Cerebellar cortex (tissue), 1 donor: ENCODE data around the gene KRTDAP.
"Not testable (repeated sequence)": the region's sequence is repeated elsewhere in the genome, so short reads cannot be mapped to it uniquely, and the experiment has no call there.

ENCODE experiments used
- DNase-seq: peaks from one replicate; pipeline ENCODE4 v3.0.0-alpha.2; 2015; ENCODE audit warnings: low spot score

KRTDAP gene

DNA sequence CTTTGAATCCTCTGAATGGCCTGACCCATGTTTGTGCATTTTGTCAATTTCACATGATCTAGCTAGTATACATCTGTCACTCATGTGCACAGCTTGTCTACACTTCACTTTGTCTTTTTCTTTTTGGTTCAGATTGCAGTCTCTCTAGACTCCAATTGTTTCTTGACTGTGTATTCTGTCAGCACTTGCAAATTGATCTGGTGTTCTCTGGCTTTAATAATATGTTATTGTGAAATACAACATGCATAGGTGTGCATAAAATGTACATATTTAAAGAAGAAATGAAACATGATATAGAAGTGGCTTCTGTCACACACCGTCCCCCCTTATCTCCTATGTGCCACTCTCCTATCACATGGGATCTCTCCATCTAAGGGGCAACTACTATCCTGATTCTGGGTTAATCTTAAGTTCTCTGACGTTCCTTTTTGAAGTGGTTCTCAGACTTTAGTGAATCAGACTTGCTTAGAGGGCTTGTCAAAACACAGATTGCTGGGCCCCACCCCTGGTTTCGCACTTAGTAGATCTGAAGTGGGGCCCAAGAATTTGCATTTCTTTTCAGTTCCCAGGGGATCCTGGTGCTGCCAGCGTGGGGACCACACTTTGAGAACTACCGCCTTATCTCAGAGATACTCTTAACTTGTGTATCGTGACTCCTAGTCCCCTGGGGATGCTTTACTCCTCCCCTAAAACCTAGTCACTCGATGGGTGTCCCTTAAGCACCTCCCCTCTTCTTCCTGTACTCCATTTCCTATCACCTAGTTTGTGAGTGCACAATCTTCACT is 5.8 kb downstream of the KRTDAP start:
- no peak for DNase-seq

- DNase-seq: no peak
These were observed 7.2 kb downstream of the KRTDAP start for GRCh38 chr19:35483089-35483488.

- DNase-seq: no peak
These were observed 11.2 kb downstream of the KRTDAP start for GRCh38 chr19:35478794-35479677.

DNA sequence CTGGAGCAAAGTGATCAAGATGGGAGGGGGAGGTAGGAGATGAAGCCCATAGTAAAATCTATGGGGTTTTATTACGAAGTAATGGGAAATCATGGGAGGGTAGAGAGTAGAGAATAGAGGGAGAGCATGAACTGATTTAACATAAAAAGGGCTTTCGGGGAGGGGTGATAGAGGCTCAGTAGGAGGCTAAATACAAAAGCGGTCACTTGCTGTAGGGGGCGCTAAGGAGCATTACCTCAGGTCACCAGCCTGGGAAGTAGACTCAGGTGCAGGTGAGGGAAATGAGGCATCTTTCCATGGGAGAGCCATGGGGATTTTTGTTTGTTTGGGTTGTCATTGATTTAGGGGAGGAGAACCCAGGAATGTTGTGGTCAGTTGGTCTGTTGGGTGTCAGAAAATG is 14.1 kb downstream of the KRTDAP start:
- DNase-seq: no peak

DNA sequence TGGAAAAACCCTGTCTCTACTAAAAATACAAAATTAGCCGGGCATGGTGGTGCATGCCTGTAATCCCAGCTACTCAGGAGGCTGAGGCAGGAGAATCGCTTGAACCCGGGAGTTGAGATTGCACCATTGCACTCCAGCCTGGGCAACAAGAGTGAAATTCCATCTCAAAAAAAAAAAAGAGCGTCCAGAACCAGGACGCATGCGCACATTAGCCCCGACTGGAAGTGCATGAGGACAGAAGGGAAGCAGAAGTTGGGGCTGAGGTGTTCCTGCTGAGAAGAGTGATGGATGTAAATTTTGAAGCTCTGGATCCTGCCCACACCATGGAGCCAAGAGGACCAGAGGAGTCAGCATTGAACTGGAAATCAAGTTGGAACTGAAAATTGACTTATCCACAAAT is 15.7 kb downstream of the KRTDAP start:
- DNase-seq: not testable (repeated sequence)

DNA sequence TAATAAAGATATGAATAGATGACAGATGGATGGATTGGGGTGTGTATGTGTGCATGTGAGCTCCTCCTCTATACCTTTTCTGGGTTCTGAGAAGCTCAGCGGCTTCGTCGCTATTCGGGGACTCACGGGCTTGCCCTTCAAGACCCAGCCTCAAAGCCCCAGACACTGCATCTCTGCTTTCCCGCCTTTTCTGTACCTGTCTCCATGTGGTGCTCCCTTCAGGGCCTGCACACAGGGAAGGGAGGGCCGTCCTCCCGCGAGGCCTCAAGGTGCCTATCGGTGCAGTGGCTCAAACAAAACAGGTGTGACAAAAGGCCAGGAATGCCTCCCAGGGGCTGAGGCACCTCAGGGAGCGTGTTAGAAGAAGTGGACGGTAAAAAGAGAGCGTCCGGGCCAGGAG is 16.2 kb downstream of the KRTDAP start:
- DNase-seq: no peak

GRCh38 chr19:35471946-35472345 is 18.3 kb downstream of the KRTDAP start:
- DNase-seq: no peak

DNA sequence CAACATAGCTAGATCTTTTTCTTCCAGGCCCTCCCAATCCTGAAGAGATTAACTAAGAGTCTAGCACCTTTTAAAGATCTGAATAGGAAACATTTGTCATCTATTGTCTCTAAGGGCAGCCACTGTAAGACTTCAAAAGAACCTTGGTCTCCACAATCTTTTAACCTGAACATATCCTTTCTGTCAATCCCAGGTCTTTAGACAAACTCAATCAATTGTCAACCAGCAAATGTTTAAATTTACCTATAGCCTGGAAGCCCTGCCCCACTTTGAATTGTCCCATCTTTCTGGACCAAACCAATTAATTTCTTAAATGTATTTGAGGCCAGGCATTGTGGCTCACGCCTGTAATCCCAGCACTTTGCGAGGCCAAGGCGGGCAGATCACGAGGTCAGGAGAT is 19.2 kb downstream of the KRTDAP start:
- DNase-seq: not testable (repeated sequence)

GRCh38 chr19:35470128-35470527 is 20.1 kb downstream of the KRTDAP start:
- DNase-seq: no peak

- DNase-seq: peak; percentile 16
These were observed 21.6 kb downstream of the KRTDAP start for GRCh38 chr19:35468637-35469036.

GRCh38 chr19:35466259-35466658 is 24.0 kb downstream of the KRTDAP start:
- no peak for DNase-seq

- DNase-seq: not testable (repeated sequence)
These were observed 27.3 kb downstream of the KRTDAP start for GRCh38 chr19:35462956-35463355.

DNA sequence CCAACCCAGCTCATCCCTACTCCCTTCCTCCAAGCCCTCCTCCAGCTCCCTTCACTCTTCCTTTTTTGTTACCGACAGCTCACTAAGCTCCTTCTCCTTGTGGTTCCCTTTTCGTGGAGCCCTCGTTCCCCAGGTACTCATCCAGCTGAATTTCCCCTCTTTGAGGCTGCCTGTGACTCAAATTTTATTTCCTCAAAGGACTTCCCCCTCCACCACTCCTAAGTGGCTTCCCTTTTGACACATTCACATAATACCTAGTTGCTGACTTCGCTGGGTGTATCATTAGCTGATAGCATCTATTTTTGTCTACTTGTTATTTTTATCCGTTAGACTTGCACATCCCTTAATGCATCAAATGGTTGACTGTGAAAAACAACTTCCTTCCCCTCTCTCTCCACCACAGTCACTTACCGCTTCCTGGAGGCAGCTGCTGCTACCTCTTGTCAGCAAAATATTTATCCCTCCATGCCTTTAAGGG is 27.7 kb downstream of the KRTDAP start:
- no peak for DNase-seq

DNA sequence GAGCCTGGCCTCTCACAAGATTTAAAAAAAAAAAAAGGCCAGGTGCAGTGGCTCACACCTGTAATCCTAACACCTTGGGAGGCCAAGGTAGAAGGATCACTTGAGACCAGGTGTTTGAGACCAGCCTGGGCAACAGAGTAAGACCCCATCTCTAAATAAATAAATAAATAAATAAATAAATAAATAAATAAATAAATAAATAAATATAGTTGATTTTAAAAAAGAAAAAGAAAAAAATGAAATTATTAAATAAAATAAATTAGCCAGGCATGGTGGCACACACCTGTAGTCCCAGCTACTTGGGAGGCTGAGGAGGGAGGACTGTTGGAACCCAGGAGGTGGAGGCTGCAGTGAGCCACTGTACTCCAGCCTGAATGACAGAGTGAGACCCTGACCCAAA is 28.5 kb downstream of the KRTDAP start:
- not testable (repeated sequence) for DNase-seq

DNA sequence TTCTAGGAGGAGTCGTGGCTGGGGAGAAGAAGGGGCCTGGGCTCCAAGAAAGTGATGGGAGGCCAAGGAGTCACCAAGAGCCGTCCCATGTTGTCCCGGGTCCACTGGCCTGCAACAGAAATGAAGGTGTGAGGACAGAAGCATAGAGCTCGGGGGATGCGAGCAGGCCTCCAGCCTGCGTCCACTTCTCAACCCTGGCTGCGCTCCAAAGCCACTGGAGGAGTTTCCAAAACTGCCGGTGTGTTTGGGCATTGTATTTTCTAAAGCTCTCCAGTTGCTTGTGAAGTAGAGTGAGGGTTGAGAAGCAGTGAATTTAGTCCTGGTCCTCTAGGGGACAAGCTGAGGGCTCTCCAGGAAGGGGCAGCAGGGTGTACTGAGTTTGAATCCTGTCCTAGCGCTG is 29.2 kb downstream of the KRTDAP start:
- no peak for DNase-seq

- DNase-seq: no peak
These were observed 29.7 kb downstream of the KRTDAP start for GRCh38 chr19:35460608-35461007.

GRCh38 chr19:35459414-35460082 is 30.7 kb downstream of the KRTDAP start:
- peak; percentile 3 for DNase-seq

- DNase-seq: no peak
These were observed 31.4 kb downstream of the KRTDAP start for GRCh38 chr19:35458731-35459391.

DNA sequence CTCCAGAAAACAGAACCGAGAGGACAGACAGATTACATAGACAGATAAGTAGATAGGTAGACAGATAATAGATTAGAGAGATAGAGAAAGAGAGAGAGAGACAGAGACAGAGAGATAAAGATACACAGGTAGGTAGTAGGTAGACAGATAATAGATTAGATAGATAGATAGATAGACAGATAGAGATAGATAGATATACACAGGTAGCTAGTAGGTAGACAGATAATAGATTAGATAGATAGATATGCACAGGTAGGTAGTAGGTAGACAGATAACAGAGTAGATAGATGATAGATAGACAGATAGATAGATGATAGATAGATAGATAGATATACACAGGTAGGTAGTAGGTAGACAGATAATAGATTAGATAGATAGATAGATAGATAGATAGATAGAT is 32.1 kb downstream of the KRTDAP start:
- DNase-seq: no peak

DNA sequence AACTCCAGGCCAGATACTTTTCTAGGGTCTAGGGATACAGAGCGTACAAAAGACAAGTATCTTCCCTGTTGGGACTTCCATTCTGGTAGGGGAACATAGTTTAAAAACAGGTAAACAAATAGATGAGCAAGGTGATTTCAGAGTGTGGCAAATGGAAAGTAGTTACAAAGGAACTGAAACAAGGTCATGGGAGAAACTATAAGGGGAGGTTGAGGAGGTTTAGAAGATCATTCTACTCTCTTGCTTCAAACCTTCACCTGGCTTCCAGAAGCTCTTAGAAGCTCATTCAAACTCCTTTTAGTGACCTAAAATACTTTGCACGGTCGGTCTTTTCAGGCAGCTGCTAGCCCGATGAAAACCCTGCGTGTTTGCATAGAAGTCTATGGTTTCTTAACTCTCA is 33.1 kb downstream of the KRTDAP start:
- DNase-seq: no peak

DNA sequence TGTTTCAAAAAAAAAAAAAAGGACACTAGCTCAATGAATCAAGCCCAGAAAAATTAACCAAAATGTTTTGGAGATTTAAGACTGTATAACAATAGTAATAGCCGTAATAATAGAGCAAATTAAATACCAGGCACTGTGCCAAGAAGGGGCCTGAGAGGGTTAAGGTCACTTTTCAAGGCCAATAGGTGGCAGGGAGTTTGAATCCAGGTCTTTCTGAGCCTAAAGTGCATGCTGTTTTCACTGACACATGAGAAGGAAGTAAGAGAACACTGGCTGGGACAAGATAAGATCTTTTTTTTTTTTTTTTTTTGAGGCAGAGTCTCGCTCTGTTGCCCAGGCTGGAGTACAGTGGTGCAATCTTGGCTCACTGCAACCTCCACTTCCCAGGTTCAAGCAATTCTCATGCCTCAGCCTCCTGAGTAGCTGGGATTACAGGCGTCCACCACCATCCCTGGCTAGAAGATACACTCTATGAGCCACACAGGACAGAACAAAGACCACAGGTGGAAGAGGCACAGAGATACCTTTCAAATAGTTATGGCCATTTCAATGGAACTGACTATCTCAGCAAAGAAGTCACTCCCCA is 34.6 kb downstream of the KRTDAP start:
- DNase-seq: no peak

- no peak for DNase-seq
These were observed 35.6 kb downstream of the KRTDAP start for GRCh38 chr19:35454663-35455062.
